Sigmoid colon (tissue), 7 donors: Measurements from ENCODE around the gene FMO5. TPM values are rescaled to one million over a fixed set of nuclear protein-coding genes. Genes with fewer than 3 reads are reported as not detected.

Experiments
- DNase-seq: peaks from one replicate; pipeline ENCODE4 v3.0.0-alpha.2; 2019
- H3K27ac ChIP-seq, 4 donors: fragments of 200-600 bp; sonication (generic); one replicate each; pipeline ENCODE4 v1.5.1; 2016 to 2019; ENCODE audit warnings: mild to moderate bottlenecking in 1 of 4
- H3K27me3 ChIP-seq, 3 donors: fragments of 200-600 bp; sonication (generic); one replicate each; pipeline ENCODE4 v1.5.1; 2019; ENCODE audit warnings: mild to moderate bottlenecking in 1 of 3
- H3K36me3 ChIP-seq, 4 donors: fragments of 200-600 bp; sonication (generic); one replicate each; pipeline ENCODE4 v1.5.1; 2016 to 2019
- H3K4me1 ChIP-seq, 4 donors: fragments of 200-600 bp; sonication (generic); one replicate each; pipeline ENCODE4 v1.5.1; 2017 to 2019
- H3K4me3 ChIP-seq, 4 donors: fragments of 200-600 bp; sonication (generic); one replicate each; pipeline ENCODE4 v1.5.1; 2017 to 2019; ENCODE audit warnings: mild to moderate bottlenecking in 2 of 4, moderate library complexity in 1 of 4
- H3K9me3 ChIP-seq, 4 donors: fragments of 200-600 bp in 3 of 4; sonication (generic) in 3 of 4; one replicate each; pipeline versions ENCODE4 v1.5.1 to v1.6.1; 2013 to 2019
- EP300 ChIP-seq, 4 donors: sonication (generic); formaldehyde crosslinking; IDR thresholded peaks; one replicate each; pipeline ENCODE4 v1.6.1; 2017; ENCODE audit warnings: antibody characterized with exemption in 4 of 4
- POLR2A ChIP-seq, 2 donors: fragments of 450-650 bp; IDR thresholded peaks; one replicate each; pipeline ENCODE4 v1.6.1; 2016; ENCODE audit warnings: antibody characterized with exemption in 2 of 2, mild to moderate bottlenecking in 2 of 2, moderate library complexity in 2 of 2
- POLR2AphosphoS5 ChIP-seq, 4 donors: sonication (generic); formaldehyde crosslinking; IDR thresholded peaks; one replicate each; pipeline ENCODE4 v1.6.1; 2017; ENCODE audit warnings: antibody characterized with exemption in 4 of 4
- WGBS, 2 donors: extraction: QIAGEN DNeasy Blood & Tissue Kit; methylation state at CpG; one replicate each; pipeline ENCODE4 v1.1.7; 2013; 5-methylcytosine and 5-hydroxymethylcytosine counted together
- intact Hi-C: fragments of 100-400 bp; cut with DNase I; formaldehyde crosslinking; loops from one replicate; pipeline ENCODE4 v1.15.1; 2023
- polyA plus RNA-seq, 3 donors: library from polyadenylated mRNA; stranded (reverse); fragments of 200-250 nt; gene quantifications; one replicate each; pipeline ENCODE4 v1.2.3, GENCODE V29; 2013
- total RNA-seq, 4 donors: library from RNA; depleted of rRNA; stranded (reverse); fragments of >200 nt; gene quantifications; one replicate each; pipeline ENCODE4 v1.1.0, GENCODE V29; 2016
- TF ChIP-seq, protein P1 (sequence below), 4 experiments: fragments of 450-650 bp in 3 of 4; fragments of 200-600 bp in 1 of 4; IDR thresholded peaks; one replicate each; pipeline ENCODE4 v1.5.1; 2016 to 2019; ENCODE audit warnings: antibody characterized with exemption in 4 of 4, mild to moderate bottlenecking in 3 of 4, moderate library complexity in 2 of 4
- donor health status: healthy with polysubstance abuse.
- donor health status: Bipolar disorder and iron deficiency.
- donor health status: healthy.

FMO5 gene
- total and polyA plus RNA-seq, 7 donors: 1.9 to 48.8 (median 7.1) TPM

- Histone ChIP-seq H3K9me3 (no peaks in the 10 kb centered on the region), H3K4me3 (no peak overlapping the region), H3K27ac (no peak overlapping the region), H3K27me3 (no peaks in the 10 kb centered on the region), H3K4me1 (no peaks in the 10 kb centered on the region), H3K36me3 (peaks cover 0 to 84% (median 16%) of the 10 kb centered on the region in 4 donors)
- DNase-seq: no peak
- TF ChIP-seq EP300 (IDR thresholded peaks at IDR 0.05) (no peak), POLR2A (IDR thresholded peaks at IDR 0.05) (no peak), POLR2AphosphoS5 (IDR thresholded peaks at IDR 0.05) (no peak)
- TF ChIP-seq, protein P1, sequence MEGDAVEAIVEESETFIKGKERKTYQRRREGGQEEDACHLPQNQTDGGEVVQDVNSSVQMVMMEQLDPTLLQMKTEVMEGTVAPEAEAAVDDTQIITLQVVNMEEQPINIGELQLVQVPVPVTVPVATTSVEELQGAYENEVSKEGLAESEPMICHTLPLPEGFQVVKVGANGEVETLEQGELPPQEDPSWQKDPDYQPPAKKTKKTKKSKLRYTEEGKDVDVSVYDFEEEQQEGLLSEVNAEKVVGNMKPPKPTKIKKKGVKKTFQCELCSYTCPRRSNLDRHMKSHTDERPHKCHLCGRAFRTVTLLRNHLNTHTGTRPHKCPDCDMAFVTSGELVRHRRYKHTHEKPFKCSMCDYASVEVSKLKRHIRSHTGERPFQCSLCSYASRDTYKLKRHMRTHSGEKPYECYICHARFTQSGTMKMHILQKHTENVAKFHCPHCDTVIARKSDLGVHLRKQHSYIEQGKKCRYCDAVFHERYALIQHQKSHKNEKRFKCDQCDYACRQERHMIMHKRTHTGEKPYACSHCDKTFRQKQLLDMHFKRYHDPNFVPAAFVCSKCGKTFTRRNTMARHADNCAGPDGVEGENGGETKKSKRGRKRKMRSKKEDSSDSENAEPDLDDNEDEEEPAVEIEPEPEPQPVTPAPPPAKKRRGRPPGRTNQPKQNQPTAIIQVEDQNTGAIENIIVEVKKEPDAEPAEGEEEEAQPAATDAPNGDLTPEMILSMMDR (IDR thresholded peaks at IDR 0.05): no peak
- intact Hi-C loops: no loop called here
- 93% methylated on average over 4 of the region's 4 CpGs for WGBS, 2 donors
These were observed 42.6 kb upstream of the FMO5 start for GRCh38 chr1:147267711-147268110.

- Histone ChIP-seq H3K27me3 (no peaks in the 10 kb centered on the region), H3K36me3 (peaks cover 0 to 80% (median 16%) of the 10 kb centered on the region in 4 donors), H3K4me3 (no peak overlapping the region), H3K27ac (no peak overlapping the region), H3K9me3 (no peaks in the 10 kb centered on the region), H3K4me1 (no peaks in the 10 kb centered on the region)
- intact Hi-C loops: no loop called here
- DNase-seq: no peak
- 94 to 98% methylated on average over 5 of the region's 5 CpGs for WGBS, 2 donors
- TF ChIP-seq POLR2AphosphoS5 (IDR thresholded peaks at IDR 0.05): no peak
- TF ChIP-seq EP300 (IDR thresholded peaks at IDR 0.05): no peak
- TF ChIP-seq, protein P1 (IDR thresholded peaks at IDR 0.05): no peak
- no peak for TF ChIP-seq POLR2A (IDR thresholded peaks at IDR 0.05)
These were observed 41.2 kb upstream of the FMO5 start for GRCh38 chr1:147266381-147266780.

DNA sequence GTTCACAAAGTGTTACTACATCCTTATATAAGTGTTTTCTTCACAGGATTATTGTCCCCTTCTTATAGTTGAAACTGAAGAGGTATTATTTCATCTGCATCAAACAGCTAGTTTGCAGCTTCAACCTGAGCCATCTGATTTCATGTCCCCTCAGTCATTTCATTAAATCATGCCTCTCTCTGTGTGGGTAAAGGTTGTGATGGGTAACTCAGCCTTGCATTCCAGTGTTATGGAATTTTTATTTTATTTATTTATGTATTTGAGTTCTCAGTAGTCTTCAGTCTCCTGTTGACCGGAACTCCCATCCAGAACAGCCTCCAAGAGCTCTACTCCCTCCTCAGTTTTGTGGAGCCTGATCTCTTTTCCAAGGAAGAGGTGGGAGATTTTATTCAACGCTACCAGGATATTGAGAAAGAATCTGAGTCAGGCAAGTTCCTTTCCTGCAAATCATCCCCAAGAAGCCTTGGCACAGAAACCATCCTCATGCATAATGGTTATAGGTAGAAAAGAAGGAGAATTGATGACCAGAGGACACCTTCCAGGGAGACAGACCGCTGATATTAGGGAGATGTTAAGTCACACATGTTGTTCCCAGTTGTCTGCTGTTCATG lies 39.1 kb upstream of the FMO5 start:
- no peaks in the 10 kb centered on the region for H3K27me3 ChIP-seq
- no peak for TF ChIP-seq EP300 (IDR thresholded peaks at IDR 0.05)
- no peak for TF ChIP-seq POLR2AphosphoS5 (IDR thresholded peaks at IDR 0.05)
- TF ChIP-seq, protein P1 (IDR thresholded peaks at IDR 0.05): no peak
- no peak for TF ChIP-seq POLR2A (IDR thresholded peaks at IDR 0.05)
- H3K4me3 ChIP-seq: no peak overlapping the region
- peaks cover 0 to 82% (median 26%) of the 10 kb centered on the region in 4 donors for H3K36me3 ChIP-seq
- WGBS, 2 donors: 95 to 97% methylated on average over 3 of the region's 3 CpGs
- DNase-seq: no peak
- no peaks in the 10 kb centered on the region for H3K9me3 ChIP-seq
- intact Hi-C loops: no loop called here
- H3K27ac ChIP-seq: no peak overlapping the region
- no peaks in the 10 kb centered on the region for H3K4me1 ChIP-seq

GRCh38 chr1:147260956-147261355 lies 35.8 kb upstream of the FMO5 start:
- Histone ChIP-seq H3K9me3 (no peaks in the 10 kb centered on the region), H3K4me1 (no peaks in the 10 kb centered on the region), H3K27ac (no peak overlapping the region), H3K27me3 (no peaks in the 10 kb centered on the region), H3K4me3 (no peak overlapping the region), H3K36me3 (peaks cover 0 to 58% (median 18%) of the 10 kb centered on the region in 4 donors)
- intact Hi-C loops: no loop called here
- 97 to 98% methylated on average over 4 of the region's 4 CpGs for WGBS, 2 donors
- no peak for DNase-seq
- TF ChIP-seq, protein P1 (IDR thresholded peaks at IDR 0.05): no peak
- TF ChIP-seq EP300 (IDR thresholded peaks at IDR 0.05) (no peak), POLR2A (IDR thresholded peaks at IDR 0.05) (no peak), POLR2AphosphoS5 (IDR thresholded peaks at IDR 0.05) (no peak)

DNA sequence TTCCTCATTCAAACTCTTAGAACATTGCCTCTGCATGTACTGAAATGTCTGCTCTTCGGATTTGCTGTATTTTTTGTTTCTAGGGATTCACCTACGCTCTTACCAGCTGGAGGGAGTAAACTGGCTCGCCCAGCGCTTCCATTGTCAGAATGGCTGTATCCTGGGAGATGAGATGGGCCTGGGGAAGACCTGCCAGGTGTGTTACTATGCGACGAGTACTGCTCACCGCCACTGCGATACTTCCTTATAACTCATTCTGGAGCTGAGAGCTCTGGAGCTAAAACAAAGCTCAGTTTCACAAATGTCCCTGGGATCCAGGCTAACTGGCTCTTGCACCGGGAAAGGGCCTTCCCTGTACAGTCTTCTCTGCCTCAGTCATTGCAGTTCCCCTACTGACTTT lies 27.4 kb upstream of the FMO5 start:
- no peaks in the 10 kb centered on the region for H3K27me3 ChIP-seq
- H3K36me3 ChIP-seq: peaks cover 0 to 4% (median 0%) of the 10 kb centered on the region in 4 donors
- H3K27ac ChIP-seq: no peak overlapping the region
- no peak for TF ChIP-seq POLR2A (IDR thresholded peaks at IDR 0.05)
- no peak for TF ChIP-seq EP300 (IDR thresholded peaks at IDR 0.05)
- TF ChIP-seq, protein P1 (IDR thresholded peaks at IDR 0.05): no peak
- no peak for TF ChIP-seq POLR2AphosphoS5 (IDR thresholded peaks at IDR 0.05)
- no peak overlapping the region for H3K4me3 ChIP-seq
- H3K4me1 ChIP-seq: peaks cover 0 to 2% (median 0%) of the 10 kb centered on the region in 4 donors
- no peaks in the 10 kb centered on the region for H3K9me3 ChIP-seq
- DNase-seq: no peak
- WGBS, 2 donors: 80 to 94% methylated on average over 9 of the region's 9 CpGs
- intact Hi-C loops: no loop called here
